Activated B cell treated with CpG ODN at 0.5 μM for 24 hours (primary cell): ENCODE results near the gene GOLGA8T. TPM values are rescaled to one million over a fixed set of nuclear protein-coding genes. Genes with fewer than 3 reads are reported as not detected.
"Not testable (repeated sequence)": the region's sequence is repeated elsewhere in the genome, so short reads cannot be mapped to it uniquely, and the experiment has no call there.

Experiments
- ATAC-seq: fragments of 200-7000 bp; cut with Tn5 transposase; one replicate; pipeline ENCODE4 v1.10.0; 2021; ENCODE audit warnings: low read depth, mild to moderate bottlenecking, moderate library complexity
- CTCF ChIA-PET: fragments of 350-600 bp; sonication (Branson Sonifier 250); formaldehyde crosslinking; loops from one replicate; lab custom pipeline; 2021; ENCODE audit warnings: antibody characterized with exemption; lab: Charles Lee
- POLR2A ChIA-PET: fragments of 350-600 bp; sonication (Branson Sonifier 250); formaldehyde crosslinking; loops from one replicate; lab custom pipeline; 2021; ENCODE audit warnings: antibody characterized with exemption; lab: Charles Lee
- DNase-seq: peaks from one replicate; pipeline ENCODE4 v3.0.0; 2022
- H3K27ac Mint-ChIP-seq: one replicate; pipeline ENCODE4 v1.8.0; 2020; ENCODE audit warnings: mixed read lengths
- H3K27me3 Mint-ChIP-seq: one replicate; pipeline ENCODE4 v1.8.0; 2021; ENCODE audit warnings: mixed read lengths
- H3K36me3 Mint-ChIP-seq: one replicate; pipeline ENCODE4 v1.8.0; 2021; ENCODE audit warnings: low read depth, mixed read lengths
- H3K4me1 Mint-ChIP-seq: one replicate; pipeline ENCODE4 v1.8.0; 2021; ENCODE audit warnings: mixed read lengths
- H3K4me3 Mint-ChIP-seq: one replicate; pipeline ENCODE4 v1.8.0; 2020; ENCODE audit warnings: mild to moderate bottlenecking, mixed read lengths
- H3K9me3 Mint-ChIP-seq: one replicate; pipeline ENCODE4 v1.8.0; 2020; ENCODE audit warnings: mixed read lengths
- intact Hi-C: fragments of 100-400 bp; cut with micrococcal nuclease; formaldehyde crosslinking; loops from one replicate; pipeline ENCODE4 v1.15.1; 2024
- total RNA-seq: library from RNA; stranded (reverse); gene quantifications from 2 replicates; pipeline ENCODE4 v1.2.3, GENCODE V29; 2022

Gene GOLGA8T
- total RNA-seq, 1 donor from 2014 or later = not detected

DNA sequence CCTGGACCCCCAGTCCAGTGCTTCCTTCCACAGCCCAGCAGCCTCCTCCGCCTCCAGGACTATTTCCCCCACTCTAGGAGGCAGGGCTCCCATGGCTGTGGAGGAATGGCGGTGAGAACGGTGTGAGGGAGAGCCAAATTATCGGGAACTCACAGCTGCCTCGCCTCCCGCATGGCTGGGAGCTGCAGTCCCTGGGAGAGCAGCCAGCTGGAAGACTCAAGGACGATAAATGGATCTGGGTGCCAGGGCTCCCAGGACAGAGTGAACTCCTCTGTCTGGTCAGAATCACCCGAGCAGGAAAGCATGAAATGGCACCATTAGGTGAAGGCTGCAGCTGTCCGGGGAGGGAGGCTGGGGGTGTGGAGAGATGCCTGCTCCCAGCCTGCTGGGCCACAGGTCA is 32.6 kb downstream of the GOLGA8T start:
- DNase-seq, CTCF ChIA-PET, H3K9me3 Mint-ChIP-seq, H3K4me1 Mint-ChIP-seq, H3K36me3 Mint-ChIP-seq, intact Hi-C loops, POLR2A ChIA-PET, H3K27ac Mint-ChIP-seq, H3K27me3 Mint-ChIP-seq, H3K4me3 Mint-ChIP-seq, ATAC-seq: not testable (repeated sequence)

DNA sequence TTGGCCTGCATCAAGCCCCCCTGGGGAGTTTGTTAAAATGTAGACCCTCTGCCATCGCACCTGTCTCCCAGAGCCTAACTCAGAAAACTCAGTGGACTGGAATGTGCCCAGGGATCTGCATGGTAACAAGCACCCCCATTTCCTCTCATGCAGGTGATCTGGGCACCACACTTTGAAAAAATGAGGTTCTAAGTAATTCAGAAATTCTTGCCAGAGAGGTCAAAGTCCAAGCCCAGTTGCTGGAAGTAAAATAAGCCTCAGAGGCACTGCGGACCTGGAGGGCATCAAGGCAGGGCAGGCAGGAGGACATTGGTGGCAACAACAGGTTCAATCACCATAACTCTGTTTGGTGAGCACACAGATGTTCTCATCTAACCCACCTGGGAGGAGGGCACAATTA is 33.0 kb downstream of the GOLGA8T start:
- H3K4me3 Mint-ChIP-seq, intact Hi-C loops, H3K4me1 Mint-ChIP-seq, H3K9me3 Mint-ChIP-seq, H3K36me3 Mint-ChIP-seq, H3K27me3 Mint-ChIP-seq, DNase-seq, H3K27ac Mint-ChIP-seq, POLR2A ChIA-PET, ATAC-seq, CTCF ChIA-PET: not testable (repeated sequence)

DNA sequence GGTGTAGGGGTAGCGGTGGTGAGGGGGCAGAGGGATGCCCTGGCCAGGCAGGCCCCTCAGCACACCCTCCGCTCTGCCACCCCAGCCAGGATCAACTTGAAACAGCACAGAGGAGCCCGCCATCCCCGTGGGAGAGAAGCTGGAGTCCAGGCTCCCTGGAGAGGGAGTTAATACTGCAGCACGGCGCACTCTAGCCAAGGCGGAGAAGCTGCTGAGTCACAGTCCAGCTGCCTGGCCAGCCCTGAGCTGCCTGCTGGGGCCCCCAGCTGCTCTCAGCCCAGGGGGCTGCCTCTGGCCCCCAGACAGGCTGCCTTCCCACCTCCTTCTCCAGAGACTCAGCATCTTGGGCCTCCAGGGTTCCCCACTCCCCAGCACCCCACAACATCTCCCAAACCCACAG is 36.6 kb downstream of the GOLGA8T start:
- H3K9me3 Mint-ChIP-seq, H3K4me3 Mint-ChIP-seq, H3K27me3 Mint-ChIP-seq, POLR2A ChIA-PET, H3K4me1 Mint-ChIP-seq, DNase-seq, H3K36me3 Mint-ChIP-seq, ATAC-seq, H3K27ac Mint-ChIP-seq, CTCF ChIA-PET, intact Hi-C loops: not testable (repeated sequence)

DNA sequence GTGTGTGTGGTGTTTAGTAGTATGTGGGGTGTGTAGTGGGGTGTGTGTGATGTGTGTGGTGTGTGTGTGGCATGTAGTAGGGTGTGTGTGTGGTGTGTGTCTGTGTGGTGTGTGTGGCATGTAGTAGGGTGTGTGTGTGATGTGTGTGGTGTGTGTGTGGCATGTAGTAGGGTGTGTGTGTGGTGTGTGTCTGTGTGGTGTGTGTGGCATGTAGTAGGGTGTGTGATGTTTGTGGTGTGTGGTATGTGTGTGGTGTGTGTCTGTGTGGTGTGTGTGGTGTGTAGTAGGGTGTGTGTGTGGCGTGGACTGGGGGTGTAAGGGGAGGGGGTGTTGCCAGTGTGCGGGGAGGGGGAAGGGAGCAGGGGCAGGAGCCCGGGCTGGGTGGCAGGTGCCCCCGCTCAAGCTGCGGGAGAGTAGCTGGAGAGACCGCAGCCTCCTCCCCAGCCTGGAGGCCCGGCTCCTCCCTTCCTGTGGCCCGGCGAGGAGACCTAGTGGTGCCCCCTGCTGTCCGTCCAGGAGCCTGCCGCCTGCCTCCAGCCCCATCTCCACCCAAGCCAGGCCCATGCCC is 38.3 kb downstream of the GOLGA8T start:
- H3K9me3 Mint-ChIP-seq, CTCF ChIA-PET: not testable (repeated sequence)

DNA sequence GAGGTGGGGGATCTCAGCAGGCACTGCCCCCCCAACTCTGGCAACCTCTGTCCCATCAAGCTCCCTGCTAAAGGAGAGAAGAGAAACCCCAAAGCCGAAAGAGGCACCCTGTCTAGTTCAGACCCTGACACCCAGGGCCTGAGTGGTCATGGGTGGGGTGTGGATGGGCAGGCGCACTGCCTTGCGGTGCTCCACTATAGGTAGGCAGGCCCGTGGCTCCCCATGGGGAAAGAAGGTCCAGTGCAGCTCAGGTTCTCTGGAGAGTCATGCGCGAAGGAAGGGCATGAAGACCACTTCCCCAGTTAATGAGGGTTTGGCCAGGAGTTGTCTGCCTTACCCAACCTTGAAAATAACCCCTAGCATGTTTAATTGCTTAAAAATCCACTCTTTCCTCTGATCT is 40.4 kb downstream of the GOLGA8T start:
- ATAC-seq, DNase-seq, H3K36me3 Mint-ChIP-seq, H3K9me3 Mint-ChIP-seq, H3K27me3 Mint-ChIP-seq, CTCF ChIA-PET, intact Hi-C loops, H3K27ac Mint-ChIP-seq, H3K4me3 Mint-ChIP-seq, POLR2A ChIA-PET, H3K4me1 Mint-ChIP-seq: not testable (repeated sequence)

More for the DNA sequence above, 38.3 kb downstream of the GOLGA8T start:
- ATAC-seq = peak; percentile 67
- POLR2A ChIA-PET, H3K4me1 Mint-ChIP-seq, H3K27me3 Mint-ChIP-seq, H3K4me3 Mint-ChIP-seq, intact Hi-C loops, DNase-seq, H3K36me3 Mint-ChIP-seq, H3K27ac Mint-ChIP-seq: not testable (repeated sequence)

DNA sequence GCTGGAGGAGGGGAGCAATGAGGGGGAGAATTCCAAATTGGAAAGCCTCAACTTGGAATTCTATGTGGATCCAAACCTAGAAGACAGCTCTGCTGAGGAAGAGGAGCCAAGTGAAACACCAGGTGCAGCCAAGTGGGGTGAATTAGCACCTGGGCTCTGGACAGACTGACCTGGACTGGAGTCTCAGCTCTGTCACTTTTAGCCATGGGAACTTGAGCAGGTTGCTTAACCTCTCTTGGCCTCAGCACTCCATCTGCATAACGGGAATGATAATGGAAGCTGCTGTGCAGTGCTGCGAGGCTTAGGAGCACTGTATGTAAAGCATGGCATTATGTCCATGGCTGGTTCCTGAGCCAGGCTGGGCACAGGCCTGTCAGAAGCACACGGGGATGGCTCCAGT is 41.8 kb downstream of the GOLGA8T start:
- H3K27ac Mint-ChIP-seq, H3K9me3 Mint-ChIP-seq, DNase-seq, intact Hi-C loops, ATAC-seq, H3K27me3 Mint-ChIP-seq, H3K36me3 Mint-ChIP-seq, POLR2A ChIA-PET, H3K4me1 Mint-ChIP-seq, H3K4me3 Mint-ChIP-seq, CTCF ChIA-PET: not testable (repeated sequence)

DNA sequence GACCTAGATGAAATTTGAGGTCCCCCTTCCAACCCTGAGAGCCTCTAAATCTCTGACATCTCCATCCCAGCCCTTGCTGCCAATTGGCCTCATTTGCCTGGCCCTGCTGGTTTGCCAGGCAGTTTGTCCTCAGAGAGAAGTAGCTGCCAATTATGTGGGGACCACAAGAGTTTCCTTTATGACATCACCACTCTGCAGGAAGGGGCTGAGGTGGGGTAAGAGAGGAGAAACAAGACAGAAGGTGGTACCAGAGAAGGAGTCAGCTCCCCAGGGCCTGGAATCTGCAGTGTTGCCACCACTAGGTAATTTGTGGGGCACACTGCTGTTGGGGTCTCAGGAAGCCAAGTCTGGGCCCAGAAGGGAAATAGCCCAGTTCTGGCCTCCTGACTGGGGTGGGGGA is 45.0 kb downstream of the GOLGA8T start:
- intact Hi-C loops, H3K27me3 Mint-ChIP-seq, H3K4me3 Mint-ChIP-seq, POLR2A ChIA-PET, H3K36me3 Mint-ChIP-seq, H3K4me1 Mint-ChIP-seq, H3K27ac Mint-ChIP-seq, DNase-seq, CTCF ChIA-PET, H3K9me3 Mint-ChIP-seq, ATAC-seq: not testable (repeated sequence)

DNA sequence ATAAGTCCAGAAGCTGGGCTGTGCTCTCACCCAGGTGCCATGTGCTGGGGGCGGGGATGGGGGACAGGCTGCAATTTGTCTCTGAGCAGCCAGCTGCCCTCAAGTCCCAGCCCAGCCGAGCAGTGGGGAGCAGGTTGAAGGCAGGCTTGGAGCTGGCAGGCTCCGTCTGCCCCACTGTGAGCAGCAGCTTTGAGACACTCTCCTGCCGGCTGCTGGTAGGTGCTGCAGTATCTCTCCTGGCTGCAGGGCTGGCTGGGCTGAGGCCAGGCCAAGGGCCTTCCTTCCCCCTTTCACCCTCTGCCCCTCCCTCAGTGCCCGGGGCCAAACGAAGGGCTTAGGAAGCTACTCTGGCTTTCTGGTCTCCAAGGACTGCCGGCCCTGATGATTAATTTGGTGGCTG is 50.6 kb downstream of the GOLGA8T start:
- DNase-seq, H3K4me3 Mint-ChIP-seq, H3K27me3 Mint-ChIP-seq, H3K9me3 Mint-ChIP-seq, ATAC-seq, H3K4me1 Mint-ChIP-seq, POLR2A ChIA-PET, H3K27ac Mint-ChIP-seq, intact Hi-C loops, H3K36me3 Mint-ChIP-seq, CTCF ChIA-PET: not testable (repeated sequence)

DNA sequence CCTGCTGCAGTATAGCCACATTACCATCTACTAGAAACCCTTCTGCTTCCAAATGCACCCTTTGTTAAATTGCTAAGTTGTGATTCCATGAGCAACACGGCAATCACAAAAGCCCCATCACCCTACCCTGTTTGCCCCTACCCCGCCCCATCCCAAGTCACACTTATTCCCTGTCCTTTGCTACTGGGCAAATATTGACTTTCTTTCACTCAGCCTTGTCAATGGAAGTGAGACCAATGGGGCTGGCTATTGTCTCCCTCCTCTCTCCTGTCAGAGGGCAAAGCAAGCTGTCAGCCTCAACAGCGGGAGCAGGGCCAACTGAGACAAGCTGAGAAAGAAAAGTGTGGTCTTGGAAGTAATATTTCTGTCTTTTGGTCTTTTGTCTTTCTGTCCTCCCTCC is 52.6 kb downstream of the GOLGA8T start:
- H3K4me1 Mint-ChIP-seq, CTCF ChIA-PET, H3K9me3 Mint-ChIP-seq, DNase-seq, H3K4me3 Mint-ChIP-seq, H3K27me3 Mint-ChIP-seq, ATAC-seq, POLR2A ChIA-PET, H3K27ac Mint-ChIP-seq, H3K36me3 Mint-ChIP-seq, intact Hi-C loops: not testable (repeated sequence)

DNA sequence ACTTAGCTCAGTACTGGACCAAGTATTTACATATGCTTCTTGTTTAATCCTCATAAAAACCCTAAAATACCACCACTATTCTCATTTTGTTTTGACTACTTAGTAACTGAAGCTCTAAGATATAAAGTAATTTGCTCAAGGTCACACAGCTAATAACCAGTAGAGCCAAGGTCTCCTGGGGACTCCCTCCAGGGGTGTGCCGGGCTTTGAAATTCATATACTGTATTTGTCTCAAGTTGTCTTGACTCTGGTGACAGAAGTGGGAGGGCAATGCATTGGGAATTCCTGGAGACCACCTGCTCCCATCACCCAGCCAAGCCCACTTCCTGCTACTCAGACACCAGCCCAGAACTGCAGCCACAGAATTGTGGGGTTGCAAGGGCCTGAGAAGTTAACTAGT is 54.9 kb downstream of the GOLGA8T start:
- H3K27ac Mint-ChIP-seq, H3K9me3 Mint-ChIP-seq, H3K4me1 Mint-ChIP-seq, H3K27me3 Mint-ChIP-seq, intact Hi-C loops, CTCF ChIA-PET, ATAC-seq, POLR2A ChIA-PET, H3K4me3 Mint-ChIP-seq, H3K36me3 Mint-ChIP-seq, DNase-seq: not testable (repeated sequence)

DNA sequence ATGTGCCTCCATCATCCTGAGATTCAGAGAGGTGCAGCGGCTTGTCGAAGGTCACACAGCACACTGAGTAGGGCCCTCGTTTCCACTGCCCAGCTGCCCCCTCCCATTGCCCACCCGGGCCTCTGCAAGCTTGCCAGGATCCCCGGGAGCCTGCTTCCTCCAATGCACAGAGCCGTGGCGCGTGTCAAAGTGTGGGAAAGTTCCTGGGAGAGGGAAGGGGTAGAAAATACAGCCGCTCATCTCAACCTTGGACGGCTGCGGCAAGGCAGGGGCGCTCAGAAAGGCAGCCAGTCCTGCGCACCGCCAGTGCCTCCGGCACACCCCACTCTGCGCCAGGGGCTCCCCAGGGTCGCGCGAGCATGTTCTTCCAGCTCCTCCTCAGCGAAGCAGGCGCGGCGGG is 56.3 kb downstream of the GOLGA8T start:
- H3K27me3 Mint-ChIP-seq, POLR2A ChIA-PET, ATAC-seq, H3K9me3 Mint-ChIP-seq, H3K4me1 Mint-ChIP-seq, H3K4me3 Mint-ChIP-seq, CTCF ChIA-PET, H3K36me3 Mint-ChIP-seq, H3K27ac Mint-ChIP-seq, DNase-seq, intact Hi-C loops: not testable (repeated sequence)

DNA sequence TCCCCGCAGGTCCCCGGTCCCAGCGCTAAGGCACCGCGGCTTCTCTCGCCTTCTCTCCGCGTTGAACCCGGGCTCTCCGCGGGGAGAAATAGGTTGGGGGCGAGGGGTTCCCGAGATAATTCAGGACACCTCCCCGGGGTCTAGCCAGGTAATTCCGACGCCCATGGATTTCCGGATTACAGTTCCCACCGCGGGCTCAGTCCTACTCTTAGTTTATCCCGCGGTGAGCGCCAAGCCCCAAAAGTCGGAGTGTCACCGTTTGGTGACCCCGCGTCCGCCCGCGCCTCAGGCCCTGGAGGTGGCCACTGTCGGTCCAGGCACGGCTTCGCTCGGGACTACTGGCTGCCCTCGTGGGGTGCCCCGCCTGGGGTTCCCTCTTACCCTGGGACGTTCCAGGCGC is 56.8 kb downstream of the GOLGA8T start:
- H3K4me3 Mint-ChIP-seq, POLR2A ChIA-PET, H3K27me3 Mint-ChIP-seq, DNase-seq, ATAC-seq, H3K36me3 Mint-ChIP-seq, H3K9me3 Mint-ChIP-seq, CTCF ChIA-PET, H3K4me1 Mint-ChIP-seq, intact Hi-C loops, H3K27ac Mint-ChIP-seq: not testable (repeated sequence)
